GM12892 (cell line): ENCODE measurements around the gene TM9SF4.

Experiments
- POLR2AphosphoS5 ChIP-seq: IDR thresholded peaks from 2 replicates; pipeline ENCODE4 v1.6.1; 2011; ENCODE audit warnings: low read depth, low read length, control low read depth
- TAF1 ChIP-seq: IDR thresholded peaks from 2 replicates; pipeline ENCODE4 v1.6.1; 2011; ENCODE audit warnings: low read depth, mild to moderate bottlenecking, control low read depth, low read length, borderline replicate concordance

DNA sequence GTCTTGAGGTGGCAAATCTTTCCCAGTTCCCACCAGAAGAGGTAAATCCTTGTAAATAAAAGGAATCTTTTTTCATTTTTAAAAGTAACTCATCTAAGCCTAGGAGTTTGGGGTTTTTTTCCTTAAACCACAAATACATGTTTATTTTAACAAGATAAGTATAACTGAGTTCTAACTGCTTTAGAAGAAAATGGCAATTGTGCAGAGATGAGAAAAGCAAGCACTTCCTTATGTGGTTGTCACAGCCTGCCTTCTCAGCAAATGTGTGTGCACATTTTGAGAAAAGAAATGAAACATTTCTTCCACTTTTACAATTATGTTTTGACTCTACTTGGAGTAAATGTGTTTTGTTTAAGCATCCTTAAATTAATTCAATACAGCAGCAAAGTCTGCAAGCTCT is 39.8 kb upstream of the TM9SF4 start:
- no peak for TF ChIP-seq POLR2AphosphoS5
- no peak for TF ChIP-seq TAF1
